DMS53 treated with DMSO at 0.1 percent for 48 hours (cell line): ENCODE measurements around the gene MOB3B.
"Not testable (repeated sequence)": the region's sequence is repeated elsewhere in the genome, so short reads cannot be mapped to it uniquely, and the experiment has no call there.

ENCODE experiments used
- DNase-seq: peaks from one replicate; lab custom pipeline; 2025; ENCODE audit not compliant: unreplicated experiment; lab: John Stamatoyannopoulos, UW

Gene MOB3B

GRCh38 chr9:27426511-27427271 lies 102.9 kb downstream of the MOB3B start:
- DNase-seq = no peak

GRCh38 chr9:27425827-27426510 lies 103.6 kb downstream of the MOB3B start:
- DNase-seq = no peak

- no peak for DNase-seq
Observed at GRCh38 chr9:27423915-27424710, 105.5 kb downstream of the MOB3B start.

GRCh38 chr9:27422279-27422834 lies 107.3 kb downstream of the MOB3B start:
- no peak for DNase-seq

GRCh38 chr9:27421577-27421976 lies 108.0 kb downstream of the MOB3B start:
- DNase-seq = no peak

GRCh38 chr9:27419558-27419957 lies 110.1 kb downstream of the MOB3B start:
- not testable (repeated sequence) for DNase-seq

GRCh38 chr9:27414220-27414761 lies 115.3 kb downstream of the MOB3B start:
- DNase-seq = no peak

- no peak for DNase-seq
Observed at GRCh38 chr9:27413511-27414219, 115.9 kb downstream of the MOB3B start.

GRCh38 chr9:27412963-27413362 lies 116.7 kb downstream of the MOB3B start:
- no peak for DNase-seq

GRCh38 chr9:27412081-27412480 lies 117.5 kb downstream of the MOB3B start:
- DNase-seq = no peak

- DNase-seq = no peak
Observed at GRCh38 chr9:27408482-27408881, 121.1 kb downstream of the MOB3B start.

GRCh38 chr9:27408001-27408400 lies 121.6 kb downstream of the MOB3B start:
- no peak for DNase-seq

GRCh38 chr9:27407491-27407890 lies 122.1 kb downstream of the MOB3B start:
- no peak for DNase-seq

GRCh38 chr9:27404661-27405060 lies 125.0 kb downstream of the MOB3B start:
- DNase-seq = no peak

GRCh38 chr9:27402626-27403025 lies 127.0 kb downstream of the MOB3B start:
- DNase-seq = no peak

GRCh38 chr9:27400334-27400880 lies 129.2 kb downstream of the MOB3B start:
- no peak for DNase-seq

GRCh38 chr9:27398982-27399653 lies 130.5 kb downstream of the MOB3B start:
- no peak for DNase-seq

GRCh38 chr9:27396495-27396894 lies 133.1 kb downstream of the MOB3B start:
- DNase-seq = no peak

GRCh38 chr9:27395484-27395921 lies 134.1 kb downstream of the MOB3B start:
- no peak for DNase-seq

GRCh38 chr9:27394826-27395201 lies 134.8 kb downstream of the MOB3B start:
- no peak for DNase-seq
